Measurements from ENCODE around the gene CFHR3. TPM values are rescaled to one million over a fixed set of nuclear protein-coding genes. Genes with fewer than 3 reads are reported as not detected.

CFHR3 gene
- total RNA-seq (2022; extraction: Qiagen RNA extraction; ENCODE audit: low read depth) = 0.14 to 0.30 TPM (median 0.22 TPM) in 3 of 5 replicates, not detected in the others

DNA sequence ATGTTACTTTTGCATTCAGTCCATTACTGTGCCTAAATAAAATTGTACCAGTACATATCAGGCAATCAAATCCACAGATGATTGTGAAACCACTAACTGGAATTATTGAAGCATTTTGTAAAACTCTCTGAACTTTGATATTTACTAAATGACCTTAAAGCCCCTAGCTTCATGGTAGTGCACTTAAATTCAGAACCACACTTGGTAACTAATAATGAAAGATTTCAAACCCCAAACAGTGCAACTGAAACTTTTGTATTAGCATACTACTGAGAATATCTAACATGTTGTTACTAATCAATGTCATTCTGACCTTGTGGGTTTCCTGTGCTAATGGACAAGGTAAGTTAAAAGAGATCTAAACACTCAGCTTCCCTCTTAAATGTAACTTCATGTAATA lies at the start of gene CFHR3:
Gene CFHR3 (plus strand): TSS at position 238 of the 400 bp plus-strand sequence. CDS start 47 bp downstream, at position 285.

DNA sequence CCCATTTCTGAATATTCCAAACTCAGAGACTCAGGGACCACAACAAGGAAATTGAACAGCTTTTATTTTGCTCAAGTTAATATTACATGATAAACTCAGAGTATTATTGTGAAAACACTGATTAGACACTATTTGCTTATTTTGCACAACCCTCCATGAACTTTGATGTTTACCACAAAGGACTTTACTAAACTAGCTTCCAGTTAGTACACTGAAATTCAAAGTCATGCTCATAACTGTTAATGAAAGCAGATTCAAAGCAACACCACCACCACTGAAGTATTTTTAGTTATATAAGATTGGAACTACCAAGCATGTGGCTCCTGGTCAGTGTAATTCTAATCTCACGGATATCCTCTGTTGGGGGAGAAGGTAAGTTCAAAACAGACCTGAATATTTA lies 44.9 kb downstream of the CFHR3 start, which contains the start of gene CFHR1:
Gene CFHR1 (plus strand): TSS at position 201 of the 400 bp plus-strand sequence. CDS start 114 bp downstream, at position 315.

Other genes with a start within 250 kb of the CFHR3 start
- 0.05 to 0.06 TPM (median 0.05 TPM) in 3 of 5 replicates, not detected in the others for gene KCNT2, start 166.4 kb upstream of the CFHR3 start, total RNA-seq (2022; extraction: Qiagen RNA extraction; ENCODE audit: low read depth)
- gene CFH, start 122.8 kb upstream of the CFHR3 start, total RNA-seq (2022; extraction: Qiagen RNA extraction; ENCODE audit: low read depth) = 3.6 to 5.5 TPM (median 4.4 TPM) in 5 replicates
- gene CFHR1, start 44.9 kb downstream of the CFHR3 start, total RNA-seq (2022; extraction: Qiagen RNA extraction; ENCODE audit: low read depth) = 0.10 to 0.39 TPM (median 0.31 TPM) in 4 of 5 replicates, not detected in the other
- not detected in 5 replicates for gene CFHR4, start 113.2 kb downstream of the CFHR3 start, total RNA-seq (2022; extraction: Qiagen RNA extraction; ENCODE audit: low read depth)
- not detected in 5 replicates for gene CFHR2, start 168.9 kb downstream of the CFHR3 start, total RNA-seq (2022; extraction: Qiagen RNA extraction; ENCODE audit: low read depth)
- gene CFHR5, start 202.7 kb downstream of the CFHR3 start, total RNA-seq (2022; extraction: Qiagen RNA extraction; ENCODE audit: low read depth) = not detected in 5 replicates

Data from A549 treated with DMSO at 1 μM for 4 hours (cell line).